T-helper 2 cell treated with Interferon-gamma antibody and Interleukin-4, amounts not matched to agents 100 ng/mL and 5 ng/mL, for 36 hours (primary cell): Measurements from ENCODE around the gene RAD51B. TPM values are rescaled to one million over a fixed set of nuclear protein-coding genes. Genes with fewer than 3 reads are reported as not detected.
"Not testable (repeated sequence)": the region's sequence is repeated elsewhere in the genome, so short reads cannot be mapped to it uniquely, and the experiment has no call there.

ENCODE experiments used
- intact Hi-C: fragments of 100-400 bp; cut with micrococcal nuclease; formaldehyde crosslinking; loops from one replicate; pipeline ENCODE4 v1.15.1; 2023
- total RNA-seq: library from RNA; stranded (reverse); gene quantifications from 2 replicates; pipeline ENCODE4 v1.2.3, GENCODE V29; 2022

RAD51B gene
- total RNA-seq, 1 donor from 2014 or later: 31.7 TPM

- intact Hi-C loops: loop anchor here (5.0 kb wide), 1 partner anchor 502 kb away; no protein-coding TSS in a partner anchor
These were observed 465.3 kb downstream of the RAD51B start for GRCh38 chr14:68284834-68285233.

- intact Hi-C loops: loop anchor here (5.0 kb wide), 1 partner anchor 502 kb away; no protein-coding TSS in a partner anchor
These were observed 466.0 kb downstream of the RAD51B start for GRCh38 chr14:68285421-68286179.

GRCh38 chr14:68286667-68287066, 467.1 kb downstream of the RAD51B start:
- intact Hi-C loops: loop anchor here (5.0 kb wide), 1 partner anchor 501 kb away; no protein-coding TSS in a partner anchor

GRCh38 chr14:68289452-68289851, 469.9 kb downstream of the RAD51B start:
- intact Hi-C loops: loop anchor here (5.0 kb wide), 1 partner anchor 498 kb away; no protein-coding TSS in a partner anchor

GRCh38 chr14:68291820-68292219, 472.2 kb downstream of the RAD51B start:
- intact Hi-C loops: no loop called here

- intact Hi-C loops: no loop called here
These were observed 473.0 kb downstream of the RAD51B start for GRCh38 chr14:68292441-68293215.

GRCh38 chr14:68293404-68293803, 473.8 kb downstream of the RAD51B start:
- intact Hi-C loops: no loop called here

- intact Hi-C loops: no loop called here
These were observed 475.8 kb downstream of the RAD51B start for GRCh38 chr14:68295316-68295816.

GRCh38 chr14:68297039-68297438, 477.5 kb downstream of the RAD51B start:
- intact Hi-C loops: no loop called here

GRCh38 chr14:68297876-68298468, 478.4 kb downstream of the RAD51B start:
- intact Hi-C loops: no loop called here

GRCh38 chr14:68300608-68301007, 481.0 kb downstream of the RAD51B start:
- intact Hi-C loops: no loop called here

- intact Hi-C loops: no loop called here
These were observed 481.6 kb downstream of the RAD51B start for GRCh38 chr14:68301219-68301618.

GRCh38 chr14:68302938-68303337, 483.4 kb downstream of the RAD51B start:
- intact Hi-C loops: not testable (repeated sequence)

GRCh38 chr14:68305738-68306137, 486.2 kb downstream of the RAD51B start:
- intact Hi-C loops: no loop called here

- intact Hi-C loops: no loop called here
These were observed 486.8 kb downstream of the RAD51B start for GRCh38 chr14:68306265-68306933.

GRCh38 chr14:68306934-68307789, 487.6 kb downstream of the RAD51B start:
- intact Hi-C loops: no loop called here

GRCh38 chr14:68307790-68308168, 488.2 kb downstream of the RAD51B start:
- intact Hi-C loops: no loop called here

GRCh38 chr14:68308726-68309520, 489.3 kb downstream of the RAD51B start:
- intact Hi-C loops: no loop called here

- intact Hi-C loops: no loop called here
These were observed 490.0 kb downstream of the RAD51B start for GRCh38 chr14:68309616-68310015.
